ENCODE measurements around the gene CDC42SE1.
A peak's percentile ranks its signal among the peaks of the same experiment; 100 is the strongest.

Gene CDC42SE1

GRCh38 chr1:151050051-151050688, 9.3 kb downstream of the CDC42SE1 start:
- peaks cover 60% of the 10 kb centered on the region for H3K36me3 ChIP-seq
- H3K4me3 ChIP-seq (ENCODE audit: low read depth in 1 of 2, low read length in 1 of 2) = no peak overlapping the region
- TF ChIP-seq CTCF (IDR thresholded peaks at IDR 0.05) = no peak
- peak overlapping the region; percentile 50 for H3K27ac ChIP-seq
- H3K4me1 ChIP-seq (ENCODE audit: control insufficient read depth in 1 of 2, insufficient read depth in 1 of 2, low read depth in 1 of 2, low read length in 1 of 2) = peaks cover 26 to 27% of the 10 kb centered on the region in 2 experiments
- peaks cover 32% of the 10 kb centered on the region for H3K27me3 ChIP-seq
- H3K9me3 ChIP-seq = peaks cover 6% of the 10 kb centered on the region

DNA sequence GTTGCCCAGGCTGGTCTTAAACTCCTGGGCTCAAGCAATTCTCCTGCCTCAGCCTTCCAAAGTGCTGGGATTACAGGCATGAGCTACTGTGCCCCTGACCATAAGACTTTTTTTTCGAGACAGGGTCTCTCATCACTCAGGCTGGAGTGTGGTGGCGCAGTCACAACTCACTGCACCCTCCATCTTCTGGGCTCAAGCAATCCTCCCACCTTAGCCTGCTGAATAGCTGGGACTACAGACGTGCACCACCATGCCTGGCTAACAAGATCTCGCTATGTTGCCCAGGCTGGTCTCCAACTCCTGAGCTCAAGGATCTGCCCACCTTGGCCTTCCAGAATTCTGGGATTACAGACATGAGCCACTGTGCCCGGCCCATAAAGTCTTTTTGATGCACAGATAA, 10.0 kb downstream of the CDC42SE1 start:
- H3K4me1 ChIP-seq (ENCODE audit: control insufficient read depth in 1 of 2, insufficient read depth in 1 of 2, low read depth in 1 of 2, low read length in 1 of 2) = peaks cover 19 to 22% of the 10 kb centered on the region in 2 experiments
- H3K27ac ChIP-seq = peak overlapping the region; percentile 50
- no peak overlapping the region for H3K4me3 ChIP-seq (ENCODE audit: low read depth in 1 of 2, low read length in 1 of 2)
- H3K9me3 ChIP-seq = peaks cover 6% of the 10 kb centered on the region
- H3K27me3 ChIP-seq = peaks cover 32% of the 10 kb centered on the region
- TF ChIP-seq CTCF (IDR thresholded peaks at IDR 0.05) = no peak
- H3K36me3 ChIP-seq = peaks cover 53% of the 10 kb centered on the region

- H3K36me3 ChIP-seq = peaks cover 45% of the 10 kb centered on the region
- H3K27me3 ChIP-seq = peaks cover 32% of the 10 kb centered on the region
- peak; percentile 30 for TF ChIP-seq CTCF (IDR thresholded peaks at IDR 0.05)
- peak overlapping the region; percentile 29 for H3K27ac ChIP-seq
- H3K4me1 ChIP-seq (ENCODE audit: control insufficient read depth in 1 of 2, insufficient read depth in 1 of 2, low read depth in 1 of 2, low read length in 1 of 2) = peaks cover 19 to 22% of the 10 kb centered on the region in 2 experiments
- H3K9me3 ChIP-seq = no peaks in the 10 kb centered on the region
- H3K4me3 ChIP-seq (ENCODE audit: low read depth in 1 of 2, low read length in 1 of 2) = peak overlapping the region; percentile 74 to 80
Observed at GRCh38 chr1:151048645-151049032, 10.8 kb downstream of the CDC42SE1 start.

DNA sequence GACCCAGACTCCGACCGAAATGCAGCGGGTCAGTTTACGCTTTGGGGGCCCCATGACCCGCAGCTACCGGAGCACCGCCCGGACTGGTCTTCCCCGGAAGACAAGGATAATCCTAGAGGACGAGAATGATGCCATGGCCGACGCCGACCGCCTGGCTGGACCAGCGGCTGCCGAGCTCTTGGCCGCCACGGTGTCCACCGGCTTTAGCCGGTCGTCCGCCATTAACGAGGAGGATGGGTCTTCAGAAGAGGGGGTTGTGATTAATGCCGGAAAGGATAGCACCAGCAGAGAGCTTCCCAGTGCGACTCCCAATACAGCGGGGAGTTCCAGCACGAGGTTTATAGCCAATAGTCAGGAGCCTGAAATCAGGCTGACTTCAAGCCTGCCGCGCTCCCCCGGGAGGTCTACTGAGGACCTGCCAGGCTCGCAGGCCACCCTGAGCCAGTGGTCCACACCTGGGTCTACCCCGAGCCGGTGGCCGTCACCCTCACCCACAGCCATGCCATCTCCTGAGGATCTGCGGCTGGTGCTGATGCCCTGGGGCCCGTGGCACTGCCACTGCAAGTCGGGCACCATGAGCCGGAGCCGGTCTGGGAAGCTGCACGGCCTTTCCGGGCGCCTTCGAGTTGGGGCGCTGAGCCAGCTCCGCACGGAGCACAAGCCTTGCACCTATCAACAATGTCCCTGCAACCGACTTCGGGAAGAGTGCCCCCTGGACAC, 11.3 kb downstream of the CDC42SE1 start:
- peaks cover 32% of the 10 kb centered on the region for H3K27me3 ChIP-seq
- H3K27ac ChIP-seq = peak overlapping the region; percentile 29
- no peaks in the 10 kb centered on the region for H3K9me3 ChIP-seq
- H3K36me3 ChIP-seq = peaks cover 39% of the 10 kb centered on the region
- peaks cover 19 to 22% of the 10 kb centered on the region in 2 experiments for H3K4me1 ChIP-seq (ENCODE audit: control insufficient read depth in 1 of 2, insufficient read depth in 1 of 2, low read depth in 1 of 2, low read length in 1 of 2)
- TF ChIP-seq CTCF (IDR thresholded peaks at IDR 0.05) = no peak
- peak overlapping the region; percentile 74 to 80 for H3K4me3 ChIP-seq (ENCODE audit: low read depth in 1 of 2, low read length in 1 of 2)

GRCh38 chr1:151047591-151047924, 11.9 kb downstream of the CDC42SE1 start, which contains the start of gene C1orf56:
Gene C1orf56 (plus strand): TSS chr1:151047751. CDS start chr1:151047848, 97 bp downstream.
- peaks cover 34% of the 10 kb centered on the region for H3K36me3 ChIP-seq
- H3K27ac ChIP-seq = peak within 1 kb of the TSS; percentile 29
- peak within 1 kb of the TSS; percentile 74 to 80 for H3K4me3 ChIP-seq (ENCODE audit: low read depth in 1 of 2, low read length in 1 of 2)
- peaks cover 19 to 22% of the 10 kb centered on the region in 2 experiments for H3K4me1 ChIP-seq (ENCODE audit: control insufficient read depth in 1 of 2, insufficient read depth in 1 of 2, low read depth in 1 of 2, low read length in 1 of 2)
- peaks cover 32% of the 10 kb centered on the region for H3K27me3 ChIP-seq
- no peak for TF ChIP-seq CTCF (IDR thresholded peaks at IDR 0.05)
- H3K9me3 ChIP-seq = no peaks in the 10 kb centered on the region
